Natural killer cell (primary cell): Measurements from ENCODE around the gene PLXNA4. TPM values are rescaled to one million over a fixed set of nuclear protein-coding genes. Genes with fewer than 3 reads are reported as not detected.

Source experiments
- ATAC-seq, 3 donors: fragments of 150-1000 bp in 2 of 3; fragments of 200-7000 bp in 1 of 3; cut with Tn5 transposase; 1 replicate in 1 of 3; 2 replicates in 2 of 3; pipeline ENCODE4 v1.10.0; 2021; ENCODE audit warnings: mild to moderate bottlenecking in 2 of 3, moderate library complexity in 2 of 3
- DNase-seq, 2 donors: peaks; one replicate each; pipeline versions ENCODE4 v3.0.0 to v3.0.0-alpha.2; 2013 to 2021; ENCODE audit warnings: mixed read lengths in 1 of 2
- H3K27ac ChIP-seq: one replicate; pipeline ENCODE4 v1.5.1; 2013; ENCODE audit warnings: mild to moderate bottlenecking, low read length
- H3K27me3 ChIP-seq: one replicate; pipeline ENCODE4 v1.6.1; 2013; ENCODE audit warnings: low read length; ENCODE audit not compliant: control insufficient read depth, insufficient read depth
- H3K36me3 ChIP-seq: one replicate; pipeline ENCODE4 v1.6.1; 2013; ENCODE audit warnings: low read length; ENCODE audit not compliant: control insufficient read depth, insufficient read depth
- H3K4me1 ChIP-seq: one replicate; pipeline ENCODE4 v1.6.1; 2013; ENCODE audit warnings: low read length; ENCODE audit not compliant: control insufficient read depth, insufficient read depth
- H3K4me3 ChIP-seq: one replicate; pipeline ENCODE4 v1.5.1; 2013; ENCODE audit warnings: low read length
- H3K9me3 ChIP-seq: one replicate; pipeline ENCODE4 v1.6.1; 2013; ENCODE audit warnings: low read length; ENCODE audit not compliant: control insufficient read depth, insufficient read depth
- H3K27ac Mint-ChIP-seq, 2 donors: one replicate each; pipeline ENCODE4 v1.8.0; 2022; ENCODE audit warnings: mild to moderate bottlenecking in 2 of 2, mixed read lengths in 2 of 2, moderate library complexity in 1 of 2
- H3K27me3 Mint-ChIP-seq, 2 donors: one replicate each; pipeline ENCODE4 v1.8.0; 2022; ENCODE audit warnings: low read depth in 2 of 2, mixed read lengths in 2 of 2
- H3K36me3 Mint-ChIP-seq: one replicate; pipeline ENCODE4 v1.8.0; 2022; ENCODE audit warnings: mixed read lengths
- H3K4me1 Mint-ChIP-seq, 2 donors: one replicate each; pipeline ENCODE4 v1.8.0; 2022; ENCODE audit warnings: mixed read lengths in 2 of 2
- H3K4me3 Mint-ChIP-seq: one replicate; pipeline ENCODE4 v1.8.0; 2022; ENCODE audit warnings: mild to moderate bottlenecking, moderate library complexity, mixed read lengths
- H3K9me3 Mint-ChIP-seq, 2 donors: one replicate each; pipeline ENCODE4 v1.8.0; 2022; ENCODE audit warnings: mixed read lengths in 2 of 2
- WGBS: methylation state at CpG from one replicate; pipeline ENCODE4 v1.1.7; 2013; ENCODE audit warnings: missing lambda C conversion rate; ENCODE audit not compliant: insufficient coverage; 5-methylcytosine and 5-hydroxymethylcytosine counted together
- intact Hi-C: fragments of 100-400 bp; cut with micrococcal nuclease; formaldehyde crosslinking; loops from one replicate; pipeline ENCODE4 v1.14.2; 2022
- total RNA-seq, 4 donors: library from RNA; stranded (reverse); fragments of 120-200 nt in 1 of 4; gene quantifications; one replicate each; pipeline versions ENCODE4 v1.2.3 to v1.2.4, GENCODE V29; 2013 to 2022
- TF ChIP-seq, protein P1 (sequence below): fragments of 200-600 bp; IDR thresholded peaks from one replicate; pipeline ENCODE4 v1.8.0; 2022; ENCODE audit warnings: antibody characterized with exemption

Gene PLXNA4
- total RNA-seq, 3 donors from 2014 or later (not counting 1 experiment from before 2014, with no cell fraction given): 5.1 to 15.3 (median 10.9) TPM

DNA sequence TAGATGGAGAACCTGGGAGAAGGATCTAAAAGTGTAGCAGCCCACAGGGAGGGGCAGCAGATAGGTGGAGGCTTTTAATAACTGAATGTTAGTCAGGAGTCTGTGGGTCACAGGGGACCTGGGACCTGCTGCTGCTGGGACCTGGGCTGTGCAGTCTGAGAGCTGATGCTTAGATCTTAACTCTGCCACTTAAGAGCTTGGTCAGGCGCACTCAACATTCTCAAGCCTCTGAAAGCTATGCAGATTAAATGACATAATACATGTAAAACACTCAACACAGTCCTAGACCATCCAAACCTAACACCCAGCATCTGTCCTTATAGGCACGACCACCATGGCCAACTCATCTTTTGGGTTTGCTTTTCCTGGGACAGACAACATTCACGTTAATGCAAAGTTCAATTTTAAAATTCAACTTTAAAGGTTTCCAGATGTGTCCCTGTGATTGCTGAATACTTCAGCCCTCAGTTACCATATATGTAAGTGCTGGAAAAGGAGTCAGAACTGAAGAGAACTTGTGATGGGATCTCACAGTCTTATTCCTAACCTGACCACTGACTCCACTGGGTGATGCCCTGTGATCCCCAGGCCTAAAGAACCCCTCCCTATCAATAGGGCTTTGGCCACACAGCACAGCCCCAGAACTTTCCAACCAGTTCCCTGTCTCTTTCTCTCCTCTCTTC is 321.0 kb downstream of the PLXNA4 start:
- ATAC-seq: no peak
- 77% methylated on average over 3 of the region's 3 CpGs for WGBS
- Histone ChIP-seq H3K4me1 (no peaks in the 10 kb centered on the region), H3K27me3 (no peaks in the 10 kb centered on the region), H3K9me3 (no peaks in the 10 kb centered on the region), H3K27ac (no peak overlapping the region), H3K36me3 (no peaks in the 10 kb centered on the region), H3K4me3 (no peak overlapping the region)
- Mint-ChIP-seq H3K4me1 (no peaks in the 10 kb centered on the region), H3K4me3 (no peak overlapping the region), H3K36me3 (no peaks in the 10 kb centered on the region), H3K9me3 (no peaks in the 10 kb centered on the region), H3K27ac (no peak overlapping the region), H3K27me3 (peaks cover 13 to 14% of the 10 kb centered on the region in 2 donors)
- DNase-seq: no peak
- TF ChIP-seq, protein P1, sequence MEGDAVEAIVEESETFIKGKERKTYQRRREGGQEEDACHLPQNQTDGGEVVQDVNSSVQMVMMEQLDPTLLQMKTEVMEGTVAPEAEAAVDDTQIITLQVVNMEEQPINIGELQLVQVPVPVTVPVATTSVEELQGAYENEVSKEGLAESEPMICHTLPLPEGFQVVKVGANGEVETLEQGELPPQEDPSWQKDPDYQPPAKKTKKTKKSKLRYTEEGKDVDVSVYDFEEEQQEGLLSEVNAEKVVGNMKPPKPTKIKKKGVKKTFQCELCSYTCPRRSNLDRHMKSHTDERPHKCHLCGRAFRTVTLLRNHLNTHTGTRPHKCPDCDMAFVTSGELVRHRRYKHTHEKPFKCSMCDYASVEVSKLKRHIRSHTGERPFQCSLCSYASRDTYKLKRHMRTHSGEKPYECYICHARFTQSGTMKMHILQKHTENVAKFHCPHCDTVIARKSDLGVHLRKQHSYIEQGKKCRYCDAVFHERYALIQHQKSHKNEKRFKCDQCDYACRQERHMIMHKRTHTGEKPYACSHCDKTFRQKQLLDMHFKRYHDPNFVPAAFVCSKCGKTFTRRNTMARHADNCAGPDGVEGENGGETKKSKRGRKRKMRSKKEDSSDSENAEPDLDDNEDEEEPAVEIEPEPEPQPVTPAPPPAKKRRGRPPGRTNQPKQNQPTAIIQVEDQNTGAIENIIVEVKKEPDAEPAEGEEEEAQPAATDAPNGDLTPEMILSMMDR: no peak
- intact Hi-C loops: no loop called here

DNA sequence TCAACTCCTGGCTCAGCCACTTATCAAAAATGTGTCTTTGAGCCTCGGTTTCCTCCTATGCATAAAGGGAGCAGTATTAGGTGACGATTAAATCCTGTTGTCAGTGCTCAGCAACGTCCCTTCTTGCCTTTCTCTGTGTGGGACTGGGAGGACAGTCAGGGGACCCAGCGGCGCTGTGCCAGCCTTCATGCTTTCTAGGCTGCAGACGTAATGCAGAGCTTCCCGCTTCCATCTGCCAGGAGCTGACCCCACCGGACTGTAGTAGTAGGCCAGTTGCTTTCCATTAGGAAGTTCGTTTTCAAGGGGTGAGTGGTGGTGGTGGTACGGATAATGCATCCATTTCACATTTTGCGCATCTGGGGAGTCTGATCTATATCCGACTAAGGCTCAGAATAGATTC is 321.8 kb downstream of the PLXNA4 start:
- Mint-ChIP-seq H3K4me3 (no peak overlapping the region), H3K36me3 (no peaks in the 10 kb centered on the region), H3K27me3 (peaks cover 11 to 16% of the 10 kb centered on the region in 2 donors), H3K27ac (no peak overlapping the region), H3K9me3 (no peaks in the 10 kb centered on the region), H3K4me1 (no peaks in the 10 kb centered on the region)
- no peak for DNase-seq
- intact Hi-C loops: no loop called here
- Histone ChIP-seq H3K9me3 (no peaks in the 10 kb centered on the region), H3K27ac (no peak overlapping the region), H3K4me1 (no peaks in the 10 kb centered on the region), H3K27me3 (no peaks in the 10 kb centered on the region), H3K36me3 (no peaks in the 10 kb centered on the region), H3K4me3 (no peak overlapping the region)
- TF ChIP-seq, protein P1: no peak
- WGBS: 86% methylated on average over 12 of the region's 12 CpGs
- ATAC-seq: no peak

DNA sequence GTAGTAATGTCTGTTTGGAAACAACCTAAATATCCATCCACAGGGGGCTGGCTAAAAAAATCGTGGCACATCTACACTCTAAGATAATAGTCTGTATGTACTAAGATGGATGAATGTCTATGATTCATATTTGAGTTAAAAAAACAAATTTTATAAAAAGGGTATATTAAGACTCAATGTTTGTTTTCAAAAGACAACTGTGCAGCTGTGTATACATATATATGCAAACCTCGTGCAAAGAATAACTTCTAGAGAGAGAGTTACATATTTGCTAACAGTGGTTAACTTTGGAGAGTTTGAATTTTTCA is 323.5 kb downstream of the PLXNA4 start:
- no peaks in the 10 kb centered on the region for H3K4me1 Mint-ChIP-seq
- peaks cover 8 to 16% of the 10 kb centered on the region in 2 donors for H3K27me3 Mint-ChIP-seq
- DNase-seq (no peak), ATAC-seq (no peak)
- H3K4me3 Mint-ChIP-seq: no peak overlapping the region
- no peaks in the 10 kb centered on the region for H3K9me3 Mint-ChIP-seq
- Histone ChIP-seq H3K27me3 (no peaks in the 10 kb centered on the region), H3K27ac (no peak overlapping the region), H3K4me3 (no peak overlapping the region), H3K4me1 (no peaks in the 10 kb centered on the region), H3K36me3 (no peaks in the 10 kb centered on the region), H3K9me3 (no peaks in the 10 kb centered on the region)
- no peak overlapping the region for H3K27ac Mint-ChIP-seq
- TF ChIP-seq, protein P1: no peak
- H3K36me3 Mint-ChIP-seq: no peaks in the 10 kb centered on the region
- intact Hi-C loops: no loop called here
- WGBS: 100% methylated on average over 1 of the region's 2 CpGs

DNA sequence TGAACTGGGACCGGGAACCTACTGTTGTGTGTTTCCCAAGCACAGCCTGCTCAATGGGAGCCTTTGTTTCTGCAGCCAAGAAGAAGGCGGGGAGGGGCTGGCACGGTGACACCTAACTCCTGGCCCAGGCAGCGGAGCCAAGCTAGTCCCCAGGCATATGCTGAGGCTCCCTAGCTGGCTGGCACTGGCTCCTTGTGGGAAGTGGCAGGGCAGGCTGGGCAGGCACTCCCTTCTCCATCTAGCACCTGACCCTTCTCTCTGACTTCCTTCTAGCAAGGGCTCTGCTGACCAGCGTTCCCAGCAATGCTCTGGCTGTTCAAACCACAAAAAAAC is 325.0 kb downstream of the PLXNA4 start:
- intact Hi-C loops: no loop called here
- 50% methylated on average over 5 of the region's 5 CpGs for WGBS
- Mint-ChIP-seq H3K4me1 (no peaks in the 10 kb centered on the region), H3K36me3 (no peaks in the 10 kb centered on the region), H3K4me3 (no peak overlapping the region), H3K27me3 (peaks cover 16% of the 10 kb centered on the region in 2 donors), H3K9me3 (no peaks in the 10 kb centered on the region), H3K27ac (no peak overlapping the region)
- no peak for DNase-seq
- Histone ChIP-seq H3K36me3 (no peaks in the 10 kb centered on the region), H3K4me1 (no peaks in the 10 kb centered on the region), H3K27me3 (no peaks in the 10 kb centered on the region), H3K27ac (no peak overlapping the region), H3K4me3 (no peak overlapping the region), H3K9me3 (no peaks in the 10 kb centered on the region)
- TF ChIP-seq, protein P1: no peak
- ATAC-seq: no peak
